ENCODE data around the gene HOXA10.

Gene HOXA10

GRCh38 chr7:27128034-27128433 is 46.1 kb downstream of the HOXA10 start:
- DNase-seq, result no peak

GRCh38 chr7:27126596-27127327 is 47.4 kb downstream of the HOXA10 start:
- DNase-seq, result no peak

- DNase-seq, result no peak
Measured at GRCh38 chr7:27125986-27126394, 48.1 kb downstream of the HOXA10 start.

GRCh38 chr7:27124902-27125689 is 49.0 kb downstream of the HOXA10 start:
- no peak for DNase-seq

GRCh38 chr7:27124096-27124901 is 49.8 kb downstream of the HOXA10 start:
- DNase-seq, result no peak

- no peak for DNase-seq
Measured at GRCh38 chr7:27123477-27124053, 50.6 kb downstream of the HOXA10 start.

- DNase-seq, result no peak
Measured at GRCh38 chr7:27123007-27123476, 51.1 kb downstream of the HOXA10 start.

- DNase-seq, result no peak
Measured at GRCh38 chr7:27122077-27122910, 51.8 kb downstream of the HOXA10 start.

GRCh38 chr7:27121684-27122076 is 52.4 kb downstream of the HOXA10 start:
- DNase-seq, result no peak
